SK-N-MC (cell line): ENCODE measurements around the gene RPS6KA5.

Experiments
- DNase-seq: peaks from one replicate; pipeline ENCODE4 v3.0.0-alpha.2; 2011; ENCODE audit warnings: low read depth, low spot score
- H3K27ac ChIP-seq: fragments of 200-600 bp; sonication (generic); 2 replicates; pipeline ENCODE4 v1.5.1; 2016; ENCODE audit warnings: mixed run types
- H3K36me3 ChIP-seq: fragments of 200-600 bp; sonication (generic); 2 replicates; pipeline ENCODE4 v1.6.1; 2017; ENCODE audit warnings: antibody characterized with exemption, low read length, mixed read lengths; ENCODE audit not compliant: insufficient read depth
- H3K4me3 ChIP-seq: fragments of 200-600 bp; sonication (generic); 2 replicates; pipeline ENCODE4 v1.5.1; 2016
- H3K9ac ChIP-seq: fragments of 200-600 bp; sonication (generic); 2 replicates; pipeline ENCODE4 v1.8.0; 2017; ENCODE audit warnings: mixed run types, mixed read lengths; ENCODE audit not compliant: insufficient read length
- H3K9me3 ChIP-seq: fragments of 200-600 bp; sonication (generic); 2 replicates; pipeline ENCODE4 v1.6.1; 2017; ENCODE audit warnings: low read depth, mild to moderate bottlenecking, antibody characterized with exemption, low read length, moderate library complexity, mixed read lengths
- EZH2 ChIP-seq: fragments of 200-600 bp; sonication (generic); IDR thresholded peaks from one replicate; pipeline ENCODE4 v1.6.1; 2017; ENCODE audit warnings: antibody characterized with exemption
- FOXP2 ChIP-seq: optimal IDR thresholded peaks from 2 replicates; pipeline ENCODE3; 2011; ENCODE audit warnings: mild to moderate bottlenecking, moderate library complexity; ENCODE audit not compliant: insufficient read depth; ENCODE audit errors: extremely low read length, control extremely low read depth
- POLR2AphosphoS5 ChIP-seq: IDR thresholded peaks from 2 replicates; pipeline ENCODE4 v1.6.1; 2012; ENCODE audit warnings: mild to moderate bottlenecking, low read depth, low read length, borderline replicate concordance

The RPS6KA5 gene

DNA sequence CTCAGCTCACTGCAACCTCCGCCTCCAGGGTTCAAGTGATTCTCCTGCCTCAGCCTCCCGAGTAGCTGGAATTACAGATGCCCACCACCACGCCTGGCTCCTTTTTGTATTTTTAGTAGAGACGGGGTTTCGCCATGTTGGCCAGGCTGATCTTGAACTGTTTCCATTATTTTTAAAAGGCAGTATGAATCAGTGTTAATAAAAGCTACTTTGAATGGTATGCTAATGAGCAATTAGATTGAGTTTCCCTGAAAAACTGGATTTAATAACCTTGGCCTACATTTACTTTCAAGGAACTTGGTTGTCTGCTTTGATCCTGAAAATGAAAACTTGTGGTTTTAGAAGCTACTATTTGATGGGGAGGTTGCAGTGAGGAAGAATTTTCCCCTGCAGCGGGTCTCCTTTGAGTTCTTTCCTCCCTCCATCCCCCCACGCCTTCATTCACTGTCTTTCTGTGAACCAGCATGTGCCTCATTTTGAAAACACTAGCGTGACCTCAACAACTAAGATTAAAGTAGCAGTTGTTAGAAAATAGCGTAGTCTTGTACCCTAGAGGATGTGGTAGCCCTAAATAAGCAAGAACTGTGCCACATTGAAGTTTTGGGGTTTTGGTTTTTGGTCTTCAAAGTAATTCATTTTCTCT, 17.8 kb upstream of the RPS6KA5 start:
- Histone ChIP-seq H3K36me3 (no peaks in the 10 kb centered on the region), H3K9me3 (no peaks in the 10 kb centered on the region), H3K9ac (no peak overlapping the region), H3K27ac (no peak overlapping the region), H3K4me3 (no peak overlapping the region)
- DNase-seq = no peak
- no peak for TF ChIP-seq FOXP2
- TF ChIP-seq POLR2AphosphoS5 = no peak
- no peak for TF ChIP-seq EZH2

- Histone ChIP-seq H3K27ac (no peak overlapping the region), H3K9ac (no peak overlapping the region), H3K9me3 (no peaks in the 10 kb centered on the region), H3K36me3 (no peaks in the 10 kb centered on the region), H3K4me3 (no peak overlapping the region)
- TF ChIP-seq POLR2AphosphoS5 (no peak), FOXP2 (no peak)
- DNase-seq = no peak
Measured at GRCh38 chr14:91075553-91075952, 15.1 kb upstream of the RPS6KA5 start.

- Histone ChIP-seq H3K4me3 (no peak overlapping the region), H3K9ac (no peak overlapping the region), H3K27ac (no peak overlapping the region), H3K36me3 (no peaks in the 10 kb centered on the region), H3K9me3 (no peaks in the 10 kb centered on the region)
- no peak for DNase-seq
- no peak for TF ChIP-seq EZH2
- TF ChIP-seq POLR2AphosphoS5 = no peak
- no peak for TF ChIP-seq FOXP2
Measured at GRCh38 chr14:91070572-91070971, 10.1 kb upstream of the RPS6KA5 start.

DNA sequence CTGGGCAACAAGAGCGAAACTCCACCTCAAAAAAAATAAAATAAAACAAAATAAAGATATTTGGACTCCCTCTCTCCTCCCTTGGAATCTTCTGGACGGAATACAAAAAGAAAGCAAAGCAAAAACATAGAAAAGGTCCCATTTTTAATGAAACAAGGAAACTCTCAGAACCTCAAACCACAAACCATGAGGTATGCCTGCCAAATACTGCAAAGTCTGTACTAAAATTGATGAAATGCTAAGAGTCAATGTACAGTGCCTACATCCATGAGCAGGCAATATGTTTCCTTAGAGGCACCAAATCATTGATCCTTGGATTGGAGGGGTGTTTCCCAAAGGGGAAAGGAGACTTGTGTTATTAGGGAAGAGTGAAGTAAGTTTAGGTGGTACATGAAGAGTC, 8.2 kb upstream of the RPS6KA5 start:
- no peak for DNase-seq
- TF ChIP-seq FOXP2 (no peak), EZH2 (no peak), POLR2AphosphoS5 (no peak)
- Histone ChIP-seq H3K9me3 (no peaks in the 10 kb centered on the region), H3K27ac (no peak overlapping the region), H3K36me3 (no peaks in the 10 kb centered on the region), H3K4me3 (no peak overlapping the region), H3K9ac (no peak overlapping the region)

GRCh38 chr14:91067186-91067585, 6.7 kb upstream of the RPS6KA5 start:
- Histone ChIP-seq H3K36me3 (no peaks in the 10 kb centered on the region), H3K27ac (no peak overlapping the region), H3K9ac (no peak overlapping the region), H3K9me3 (no peaks in the 10 kb centered on the region), H3K4me3 (no peak overlapping the region)
- TF ChIP-seq FOXP2 (no peak), EZH2 (no peak), POLR2AphosphoS5 (no peak)
- no peak for DNase-seq

GRCh38 chr14:91065266-91065665, 4.8 kb upstream of the RPS6KA5 start:
- Histone ChIP-seq H3K4me3 (no peak overlapping the region), H3K27ac (no peak overlapping the region), H3K9ac (no peak overlapping the region), H3K36me3 (no peaks in the 10 kb centered on the region), H3K9me3 (no peaks in the 10 kb centered on the region)
- no peak for DNase-seq
- TF ChIP-seq POLR2AphosphoS5 (no peak), EZH2 (no peak), FOXP2 (no peak)

- Histone ChIP-seq H3K9ac (no peak overlapping the region), H3K36me3 (no peaks in the 10 kb centered on the region), H3K4me3 (no peak overlapping the region), H3K27ac (no peak overlapping the region), H3K9me3 (no peaks in the 10 kb centered on the region)
- TF ChIP-seq EZH2 (no peak), POLR2AphosphoS5 (no peak), FOXP2 (no peak)
- DNase-seq = no peak
Measured at GRCh38 chr14:91063119-91063518, 2.7 kb upstream of the RPS6KA5 start.

DNA sequence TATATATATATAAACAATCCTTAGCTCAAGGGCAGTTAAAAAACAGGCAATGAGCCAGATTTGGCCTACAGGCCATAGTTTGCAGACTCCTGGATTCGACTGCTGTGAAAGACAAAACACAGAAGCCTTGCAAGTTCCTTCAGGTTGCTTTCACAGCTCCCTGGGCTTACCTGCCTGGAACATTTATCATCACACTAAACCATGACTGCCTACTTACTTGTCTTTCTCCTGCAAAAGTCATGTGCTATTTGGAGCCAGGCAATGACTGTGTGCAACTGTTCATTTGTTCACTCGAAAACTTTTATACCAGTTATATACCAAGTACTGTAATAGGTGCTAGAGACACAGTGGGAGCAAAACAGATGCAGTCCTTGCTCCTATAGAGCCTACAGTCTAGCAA, 2.2 kb upstream of the RPS6KA5 start:
- TF ChIP-seq EZH2 (no peak), FOXP2 (no peak), POLR2AphosphoS5 (no peak)
- H3K27ac ChIP-seq = no peak overlapping the region
- DNase-seq = no peak
- no peaks in the 10 kb centered on the region for H3K9me3 ChIP-seq
- no peak overlapping the region for H3K4me3 ChIP-seq
- no peaks in the 10 kb centered on the region for H3K36me3 ChIP-seq
- H3K9ac ChIP-seq = no peak overlapping the region
